ENCODE measurements around the gene THRAP3. TPM values are rescaled to one million over a fixed set of nuclear protein-coding genes. Genes with fewer than 3 reads are reported as not detected.

The THRAP3 gene
- 80.2 and 86.5 TPM in 2 replicates for total RNA-seq

GRCh38 chr1:36223996-36224536, at the start of gene THRAP3:
THRAP3 (plus strand) TSS chr1:36224443; CDS start chr1:36282564, 58,121 bp downstream.

GRCh38 chr1:36306210-36306901, 82.1 kb downstream of the THRAP3 start, which contains the start of gene SH3D21:
SH3D21 (plus strand) TSS chr1:36306368; CDS start chr1:36306421, 53 bp downstream.

GRCh38 chr1:36323636-36324352, 99.6 kb downstream of the THRAP3 start, which contains the start of gene EVA1B:
EVA1B (minus strand) TSS chr1:36323645; CDS start chr1:36323037, 608 bp downstream.

Other genes with a start within 250 kb of the THRAP3 start
- gene TEKT2, start 140.3 kb upstream of the THRAP3 start, total RNA-seq: under 0.01 TPM in 1 of 2 replicates, not detected in the other
- 40.9 and 59.5 TPM in 2 replicates for gene ADPRS, start 135.6 kb upstream of the THRAP3 start, total RNA-seq
- gene COL8A2, start 99.2 kb upstream of the THRAP3 start, total RNA-seq: 3.0 and 3.1 TPM in 2 replicates
- 82.5 and 123 TPM in 2 replicates for gene TRAPPC3, start 75.0 kb upstream of the THRAP3 start, total RNA-seq
- 68.6 and 152 TPM in 2 replicates for gene MAP7D1, start 68.3 kb upstream of the THRAP3 start, total RNA-seq
- 3.2 and 7.0 TPM in 2 replicates for gene SH3D21, start 81.9 kb downstream of the THRAP3 start, total RNA-seq
- gene EVA1B, start 99.2 kb downstream of the THRAP3 start, total RNA-seq: 47.3 and 56.6 TPM in 2 replicates
- gene STK40, start 161.5 kb downstream of the THRAP3 start, total RNA-seq: 5.5 and 6.5 TPM in 2 replicates
- 8.4 and 8.5 TPM in 2 replicates for gene LSM10, start 173.5 kb downstream of the THRAP3 start, total RNA-seq
- 6.3 and 12.6 TPM in 2 replicates for gene OSCP1, start 226.0 kb downstream of the THRAP3 start, total RNA-seq
- 86.5 and 94.2 TPM in 2 replicates for gene MRPS15, start 239.9 kb downstream of the THRAP3 start, total RNA-seq

Measured in tracheal epithelial cell (primary cell).